GM23338 (cell line): ENCODE measurements around the gene C2orf92. TPM values are rescaled to one million over a fixed set of nuclear protein-coding genes. Genes with fewer than 3 reads are reported as not detected.

Experiments
- ATAC-seq: fragments of 200-7000 bp; cut with Tn5 transposase; 3 replicates; pipeline ENCODE4 v1.9.1; 2020
- DNase-seq: peaks from one replicate; pipeline ENCODE4 v3.0.0-alpha.2; 2015; ENCODE audit warnings: low spot score
- H2AFZ ChIP-seq: fragments of 200-600 bp; sonication (generic); 2 replicates; pipeline ENCODE4 v1.8.0; 2016; ENCODE audit warnings: antibody characterized with exemption, mild to moderate bottlenecking, moderate library complexity
- H3F3A ChIP-seq: fragments of 200-600 bp; sonication (generic); replicated peaks from 2 replicates; pipeline ENCODE4 v1.8.0; 2017; ENCODE audit warnings: antibody characterized with exemption, mixed run types, low read depth
- H3K27ac ChIP-seq: fragments of 200-600 bp; sonication (generic); 2 replicates; pipeline ENCODE4 v1.6.1; 2016; ENCODE audit warnings: low read depth
- H3K27me3 ChIP-seq: fragments of 200-600 bp; sonication (generic); 2 replicates; pipeline ENCODE4 v1.8.0; 2016; ENCODE audit warnings: mild to moderate bottlenecking, mixed run types, moderate library complexity; ENCODE audit not compliant: insufficient read depth
- H3K36me3 ChIP-seq: fragments of 200-600 bp; sonication (generic); 2 replicates; pipeline ENCODE4 v1.8.0; 2016; ENCODE audit warnings: mild to moderate bottlenecking; ENCODE audit not compliant: insufficient read depth
- H3K4me1 ChIP-seq: fragments of 200-600 bp; sonication (generic); 2 replicates; pipeline ENCODE4 v1.8.0; 2016; ENCODE audit warnings: mild to moderate bottlenecking, moderate library complexity; ENCODE audit not compliant: insufficient read depth
- H3K4me2 ChIP-seq: fragments of 200-600 bp; sonication (generic); 2 replicates; pipeline ENCODE4 v1.7.1; 2017; ENCODE audit warnings: mixed run types
- H3K4me3 ChIP-seq: fragments of 200-600 bp; sonication (generic); 2 replicates; pipeline ENCODE4 v1.6.1; 2016; ENCODE audit warnings: mixed run types
- H3K79me2 ChIP-seq: fragments of 200-600 bp; sonication (generic); replicated peaks from 2 replicates; pipeline ENCODE4 v1.8.0; 2017; ENCODE audit warnings: mild to moderate bottlenecking; ENCODE audit not compliant: insufficient read depth
- H3K9me2 ChIP-seq: fragments of 200-600 bp; sonication (generic); 2 replicates; pipeline ENCODE4 v1.8.0; 2017; ENCODE audit not compliant: insufficient read depth
- H4K20me1 ChIP-seq: fragments of 200-600 bp; sonication (generic); replicated peaks from 2 replicates; pipeline ENCODE4 v1.8.0; 2017; ENCODE audit warnings: mild to moderate bottlenecking; ENCODE audit not compliant: insufficient read depth
- H3K27ac Mint-ChIP-seq: 2 replicates; pipeline ENCODE4 v1.8.0; 2020; ENCODE audit warnings: inconsistent platforms, mild to moderate bottlenecking, moderate library complexity, mixed read lengths
- H3K27me3 Mint-ChIP-seq: 3 replicates; pipeline ENCODE4 v1.8.0; 2022; ENCODE audit warnings: low read depth, mild to moderate bottlenecking, moderate library complexity, mixed read lengths, inconsistent platforms; ENCODE audit not compliant: insufficient read depth, poor library complexity
- H3K36me3 Mint-ChIP-seq: 3 replicates; pipeline ENCODE4 v1.8.0; 2021; ENCODE audit warnings: low read depth, mild to moderate bottlenecking, inconsistent platforms, moderate library complexity, mixed read lengths
- H3K4me1 Mint-ChIP-seq: 3 replicates; pipeline ENCODE4 v1.8.0; 2020; ENCODE audit warnings: mild to moderate bottlenecking, inconsistent platforms, mixed read lengths
- H3K4me3 Mint-ChIP-seq: 3 replicates; pipeline ENCODE4 v1.8.0; 2021; ENCODE audit warnings: moderate library complexity, mild to moderate bottlenecking, inconsistent platforms, mixed read lengths
- H3K9me3 Mint-ChIP-seq: 3 replicates; pipeline ENCODE4 v1.8.0; 2020; ENCODE audit warnings: moderate library complexity, mild to moderate bottlenecking, inconsistent platforms, mixed read lengths
- CREB1 ChIP-seq: fragments of 250-450 bp; sonication (Bioruptor Pico); IDR thresholded peaks from 2 replicates; pipeline ENCODE4 v1.5.0; 2020; ENCODE audit warnings: low read depth, mild to moderate bottlenecking, moderate library complexity
- EZH2 ChIP-seq: fragments of 200-600 bp; sonication (generic); IDR thresholded peaks from one replicate; pipeline ENCODE4 v1.8.0; 2017; ENCODE audit warnings: antibody characterized with exemption, mild to moderate bottlenecking, low read depth; ENCODE audit not compliant: unreplicated experiment
- EZH2phosphoT487 ChIP-seq: fragments of 200-600 bp; sonication (generic); IDR thresholded peaks from one replicate; pipeline ENCODE4 v1.8.1; 2018; ENCODE audit warnings: antibody characterized with exemption; ENCODE audit not compliant: unreplicated experiment
- NANOG ChIP-seq: IDR thresholded peaks from 2 replicates; pipeline ENCODE4 v1.6.1; 2016; ENCODE audit warnings: antibody characterized with exemption, borderline replicate concordance
- STAT1 ChIP-seq: IDR thresholded peaks from one replicate; pipeline ENCODE4 v1.6.1; 2016; ENCODE audit warnings: antibody characterized with exemption; ENCODE audit not compliant: unreplicated experiment
- ZNF331 ChIP-seq: fragments of 250-450 bp; sonication (Bioruptor Pico); IDR thresholded peaks from 2 replicates; pipeline ENCODE4 v1.5.0; 2020; ENCODE audit warnings: low read depth, mild to moderate bottlenecking, moderate library complexity
- polyA plus RNA-seq: library from polyadenylated mRNA; unstranded; fragments of >200 nt; fragmentation: Nextera tagmentation; extraction: Ambion mirVana; gene quantifications from 2 replicates; pipeline ENCODE4 v1.2.1, GENCODE V29; 2016
- total RNA-seq: library from RNA; depleted of rRNA; stranded (reverse); fragments of >200 nt; shearing (Covaris generic); gene quantifications from 2 replicates; pipeline ENCODE4 v1.2.3, GENCODE V29; 2014
- TF ChIP-seq, protein P1 (sequence below), 2 experiments: fragments of 200-600 bp in 1 of 2; sonication (generic) in 1 of 2; conservative IDR thresholded peaks; 2 replicates each; pipeline versions ENCODE4 v1.5.1 to v1.6.1; 2016 to 2017; ENCODE audit warnings: antibody characterized with exemption in 2 of 2, low read depth in 2 of 2, mild to moderate bottlenecking in 2 of 2, moderate library complexity in 1 of 2
- TF ChIP-seq, protein P2 (sequence below): IDR thresholded peaks from 2 replicates; pipeline ENCODE4 v1.6.1; 2016; ENCODE audit warnings: antibody characterized with exemption

C2orf92 gene
- total and polyA plus RNA-seq, 2 experiments from 2014 or later = 1.7 to 2.6 TPM

DNA sequence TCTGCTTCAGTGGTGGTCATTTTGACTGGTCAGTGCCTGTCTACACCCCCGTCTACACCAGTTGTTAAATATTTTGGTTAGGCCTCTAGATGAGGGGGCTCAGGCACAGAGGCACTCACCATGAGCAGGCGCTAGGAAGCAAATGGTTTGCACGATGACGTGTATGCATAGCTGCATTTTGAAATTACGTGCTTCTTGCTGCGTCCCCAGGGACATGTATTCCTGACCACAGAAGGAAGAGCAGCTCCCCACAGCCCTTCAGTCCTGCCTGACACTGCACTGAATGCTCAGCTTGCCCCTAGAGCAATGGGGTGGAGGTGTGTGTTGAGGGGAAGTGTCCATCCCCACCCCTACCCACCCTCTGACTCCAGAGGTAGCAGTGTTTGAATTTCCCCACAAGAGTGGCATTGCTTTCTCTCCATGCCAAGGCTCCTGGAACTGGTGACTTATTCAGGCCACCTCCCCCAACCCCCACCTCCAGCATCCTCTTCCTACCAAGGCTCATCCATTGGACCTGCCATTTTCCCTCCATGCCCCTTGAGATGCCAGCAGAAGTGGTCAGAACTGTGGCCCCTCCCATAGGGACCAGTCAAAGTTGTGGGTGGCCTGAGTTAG, 32.4 kb downstream of the C2orf92 start:
- TF ChIP-seq, protein P1, sequence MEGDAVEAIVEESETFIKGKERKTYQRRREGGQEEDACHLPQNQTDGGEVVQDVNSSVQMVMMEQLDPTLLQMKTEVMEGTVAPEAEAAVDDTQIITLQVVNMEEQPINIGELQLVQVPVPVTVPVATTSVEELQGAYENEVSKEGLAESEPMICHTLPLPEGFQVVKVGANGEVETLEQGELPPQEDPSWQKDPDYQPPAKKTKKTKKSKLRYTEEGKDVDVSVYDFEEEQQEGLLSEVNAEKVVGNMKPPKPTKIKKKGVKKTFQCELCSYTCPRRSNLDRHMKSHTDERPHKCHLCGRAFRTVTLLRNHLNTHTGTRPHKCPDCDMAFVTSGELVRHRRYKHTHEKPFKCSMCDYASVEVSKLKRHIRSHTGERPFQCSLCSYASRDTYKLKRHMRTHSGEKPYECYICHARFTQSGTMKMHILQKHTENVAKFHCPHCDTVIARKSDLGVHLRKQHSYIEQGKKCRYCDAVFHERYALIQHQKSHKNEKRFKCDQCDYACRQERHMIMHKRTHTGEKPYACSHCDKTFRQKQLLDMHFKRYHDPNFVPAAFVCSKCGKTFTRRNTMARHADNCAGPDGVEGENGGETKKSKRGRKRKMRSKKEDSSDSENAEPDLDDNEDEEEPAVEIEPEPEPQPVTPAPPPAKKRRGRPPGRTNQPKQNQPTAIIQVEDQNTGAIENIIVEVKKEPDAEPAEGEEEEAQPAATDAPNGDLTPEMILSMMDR (conservative IDR thresholded peaks at IDR 0.05; ENCODE audit: low read depth in 2 of 2) = no peak
- no peak for TF ChIP-seq STAT1
- TF ChIP-seq, protein P2, sequence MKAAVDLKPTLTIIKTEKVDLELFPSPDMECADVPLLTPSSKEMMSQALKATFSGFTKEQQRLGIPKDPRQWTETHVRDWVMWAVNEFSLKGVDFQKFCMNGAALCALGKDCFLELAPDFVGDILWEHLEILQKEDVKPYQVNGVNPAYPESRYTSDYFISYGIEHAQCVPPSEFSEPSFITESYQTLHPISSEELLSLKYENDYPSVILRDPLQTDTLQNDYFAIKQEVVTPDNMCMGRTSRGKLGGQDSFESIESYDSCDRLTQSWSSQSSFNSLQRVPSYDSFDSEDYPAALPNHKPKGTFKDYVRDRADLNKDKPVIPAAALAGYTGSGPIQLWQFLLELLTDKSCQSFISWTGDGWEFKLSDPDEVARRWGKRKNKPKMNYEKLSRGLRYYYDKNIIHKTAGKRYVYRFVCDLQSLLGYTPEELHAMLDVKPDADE = no peak
- Mint-ChIP-seq H3K9me3 (no peaks in the 10 kb centered on the region), H3K4me1 (peaks cover 8% of the 10 kb centered on the region), H3K4me3 (no peak overlapping the region), H3K27me3 (peaks cover 9% of the 10 kb centered on the region), H3K36me3 (no peaks in the 10 kb centered on the region), H3K27ac (no peak overlapping the region)
- ATAC-seq (no peak), DNase-seq (no peak)
- Histone ChIP-seq H3K9me2 (no peaks in the 10 kb centered on the region), H3F3A (no peaks in the 10 kb centered on the region), H3K79me2 (no peaks in the 10 kb centered on the region), H3K36me3 (no peaks in the 10 kb centered on the region), H3K27ac (no peak overlapping the region), H3K4me2 (no peak overlapping the region), H3K4me1 (0 out of 2 replicates have a peak, but pooled peaks cover 3% of the 10 kb centered on the region), H2AFZ (no peak overlapping the region), H3K27me3 (no peaks in the 10 kb centered on the region), H4K20me1 (no peaks in the 10 kb centered on the region), H3K4me3 (no peak overlapping the region)

DNA sequence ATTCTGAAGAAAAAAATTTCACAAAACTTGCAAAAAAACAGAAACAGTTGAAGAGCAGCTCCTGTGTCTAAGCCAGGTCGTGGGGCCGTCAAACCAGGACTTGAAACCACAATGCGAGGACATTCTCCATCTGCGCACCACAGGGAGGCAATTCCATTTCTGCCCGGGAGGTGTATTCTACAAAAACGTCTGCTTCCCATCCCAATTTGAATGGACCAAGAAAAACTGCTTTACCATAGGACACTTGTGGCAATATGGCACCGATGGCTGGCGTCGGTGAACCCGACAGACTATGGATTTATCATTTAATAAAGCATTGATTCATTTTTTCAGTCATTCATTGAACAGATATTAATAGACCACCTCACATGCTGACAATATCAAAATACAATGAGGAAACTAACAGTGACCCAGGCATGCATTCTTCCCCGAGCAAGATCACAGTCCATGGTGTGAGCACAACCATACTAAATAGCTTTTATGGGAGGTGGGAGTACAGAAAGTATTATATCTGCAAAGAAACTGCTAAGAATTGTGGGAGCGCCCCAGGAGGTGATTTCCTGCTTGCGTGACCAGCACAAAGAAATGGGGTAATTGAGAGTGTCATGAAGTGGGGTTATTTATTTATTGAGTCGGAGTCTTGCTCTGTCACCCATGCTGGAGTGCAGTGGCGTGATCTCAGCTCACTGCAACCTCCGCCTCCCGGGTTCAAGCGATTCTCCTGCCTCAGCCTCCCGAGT, 33.4 kb downstream of the C2orf92 start:
- DNase-seq (no peak), ATAC-seq (no peak)
- Histone ChIP-seq H2AFZ (no peak overlapping the region), H3K4me3 (no peak overlapping the region), H3K27me3 (no peaks in the 10 kb centered on the region), H3K36me3 (no peaks in the 10 kb centered on the region), H3K9me2 (no peaks in the 10 kb centered on the region), H4K20me1 (no peaks in the 10 kb centered on the region), H3K4me2 (no peak overlapping the region), H3F3A (no peaks in the 10 kb centered on the region), H3K27ac (no peak overlapping the region), H3K4me1 (0 out of 2 replicates have a peak, but pooled peaks cover 3% of the 10 kb centered on the region), H3K79me2 (no peaks in the 10 kb centered on the region)
- Mint-ChIP-seq H3K27me3 (peaks cover 7% of the 10 kb centered on the region), H3K36me3 (no peaks in the 10 kb centered on the region), H3K4me3 (no peak overlapping the region), H3K9me3 (no peaks in the 10 kb centered on the region), H3K27ac (no peak overlapping the region), H3K4me1 (peaks cover 8% of the 10 kb centered on the region)
- TF ChIP-seq EZH2phosphoT487 = no peak

GRCh38 chr2:97703741-97704140, 34.2 kb downstream of the C2orf92 start:
- no peak overlapping the region for H3K27ac ChIP-seq
- H3K4me1 Mint-ChIP-seq = peaks cover 8% of the 10 kb centered on the region
- TF ChIP-seq, protein P1 (conservative IDR thresholded peaks at IDR 0.05; ENCODE audit: low read depth in 2 of 2) = no peak
- TF ChIP-seq CREB1 (CRISPR knock-in tag) (no peak), NANOG (no peak), EZH2 (no peak), ZNF331 (CRISPR knock-in tag) (no peak), EZH2phosphoT487 (no peak)

More at GRCh38 chr2:97703741-97704140, 34.2 kb downstream of the C2orf92 start:
- Mint-ChIP-seq H3K27me3 (peaks cover 7% of the 10 kb centered on the region), H3K9me3 (no peaks in the 10 kb centered on the region), H3K4me3 (no peak overlapping the region), H3K27ac (no peak overlapping the region), H3K36me3 (no peaks in the 10 kb centered on the region)
- Histone ChIP-seq H3K4me1 (0 out of 2 replicates have a peak, but pooled peaks cover 3% of the 10 kb centered on the region), H3K36me3 (no peaks in the 10 kb centered on the region), H3K4me3 (no peak overlapping the region), H3K27me3 (no peaks in the 10 kb centered on the region), H3F3A (no peaks in the 10 kb centered on the region), H3K4me2 (no peak overlapping the region), H3K79me2 (no peaks in the 10 kb centered on the region), H2AFZ (no peak overlapping the region), H4K20me1 (no peaks in the 10 kb centered on the region), H3K9me2 (no peaks in the 10 kb centered on the region)
- DNase-seq (no peak), ATAC-seq (no peak)
